Psoas muscle (tissue), 8 donors: Measurements from ENCODE around the gene RAPGEFL1. TPM values are rescaled to one million over a fixed set of nuclear protein-coding genes. Genes with fewer than 3 reads are reported as not detected.

Source experiments
- ATAC-seq, 4 donors: fragments of 200-7000 bp; cut with Tn5 transposase; one replicate each; pipeline ENCODE4 v1.9.1; 2020; ENCODE audit warnings: moderate library complexity in 3 of 4, mild to moderate bottlenecking in 2 of 4
- DNase-seq, 2 donors: peaks; one replicate each; pipeline ENCODE4 v3.0.0-alpha.2; 2020
- H3K27ac ChIP-seq: fragments of 200-600 bp; one replicate; pipeline ENCODE4 v1.8.0; 2022
- H3K27me3 ChIP-seq, 3 donors: fragments of 200-600 bp in 1 of 3; one replicate each; pipeline versions ENCODE4 v1.6.1 to v1.8.0; 2013 to 2022; ENCODE audit warnings: low read length in 2 of 3, mild to moderate bottlenecking in 2 of 3, moderate library complexity in 1 of 3; ENCODE audit not compliant: insufficient read depth in 3 of 3
- H3K36me3 ChIP-seq, 2 donors: fragments of 200-600 bp in 1 of 2; one replicate each; pipeline versions ENCODE4 v1.6.1 to v1.8.0; 2013 to 2022; ENCODE audit warnings: low read depth in 1 of 2, mild to moderate bottlenecking in 1 of 2, moderate library complexity in 1 of 2; ENCODE audit not compliant: insufficient read depth in 1 of 2
- H3K4me1 ChIP-seq: fragments of 200-600 bp; one replicate; pipeline ENCODE4 v1.8.0; 2022
- H3K4me3 ChIP-seq: fragments of 200-600 bp; one replicate; pipeline ENCODE4 v1.8.0; 2022; ENCODE audit warnings: mild to moderate bottlenecking
- H3K9me3 ChIP-seq: fragments of 200-600 bp; one replicate; pipeline ENCODE4 v1.8.0; 2022
- WGBS, 3 donors: extraction: QIAGEN DNeasy Blood & Tissue Kit; methylation state at CpG; one replicate each; pipeline versions ENCODE4 v1.1.6 to v1.1.7; 2013; 5-methylcytosine and 5-hydroxymethylcytosine counted together
- intact Hi-C, 2 donors: fragments of 100-400 bp; cut with DNase I; formaldehyde crosslinking; loops; one replicate each; pipeline versions ENCODE4 v1.11.0 to v1.14.2; 2022
- polyA plus RNA-seq, 3 donors: library from polyadenylated mRNA; stranded (reverse); fragments of 200-250 nt; gene quantifications; one replicate each; pipeline ENCODE4 v1.2.3, GENCODE V29; 2013
- total RNA-seq, 4 donors: library from RNA; stranded (reverse); fragmentation: NEBNext Ultra II Directional in 2 of 4; extraction: Animal tissue kit (Norgen Biotek cat#: 25700) in 2 of 4; gene quantifications; one replicate each; pipeline versions ENCODE4 v1.2.1 to v1.2.4, GENCODE V29; 2021 to 2023
- TF ChIP-seq, protein P1 (sequence below): fragments of 200-600 bp; IDR thresholded peaks from one replicate; pipeline ENCODE4 v1.8.0; 2022; ENCODE audit warnings: antibody characterized with exemption
- donor health status: healthy with polysubstance abuse.
- donor health status: DM: no; HTN: no; CAD: no; lungs with moderate emphysema.
- donor health status: Bipolar disorder and iron deficiency.
- donor health status: healthy.
- donor health status: DM: yes; HTN: yes; CAD: no.
- donor health status: DM: no; HTN: no; CAD: no.
- donor health status: DM: no; HTN: no; CAD: no.
- donor health status: DM: yes; HTN: yes; CAD: no.

The RAPGEFL1 gene
- total and polyA plus RNA-seq, 7 donors, result 1.7 to 5.7 (median 3.5) TPM

DNA sequence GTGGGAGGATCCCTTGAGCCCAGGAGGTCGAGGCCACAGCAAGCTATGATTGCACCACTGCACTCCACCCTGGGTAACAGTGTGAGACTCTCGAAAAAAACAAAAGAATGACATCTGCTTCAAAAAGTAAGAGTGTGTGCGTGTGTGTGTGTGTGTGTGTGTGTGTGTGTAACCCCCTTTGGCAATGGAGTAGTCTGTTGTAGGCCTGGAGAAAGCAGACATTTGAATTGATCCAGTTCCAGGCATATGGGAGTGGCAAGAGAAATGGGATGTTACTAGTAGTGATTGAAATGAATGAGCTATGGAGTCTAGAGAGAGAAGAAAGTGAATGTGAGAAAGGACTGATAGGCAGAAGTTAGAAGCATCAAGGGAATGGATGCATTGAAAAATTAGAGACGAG lies 27.0 kb upstream of the RAPGEFL1 start:
- Histone ChIP-seq H3K4me1 (peaks cover 36% of the 10 kb centered on the region), H3K27me3 (no peaks in the 10 kb centered on the region), H3K36me3 (peaks cover 3 to 89% of the 10 kb centered on the region in 2 donors), H3K4me3 (no peak overlapping the region), H3K9me3 (no peaks in the 10 kb centered on the region), H3K27ac (no peak overlapping the region)
- ATAC-seq, result no peak
- no peak for DNase-seq
- TF ChIP-seq, protein P1, sequence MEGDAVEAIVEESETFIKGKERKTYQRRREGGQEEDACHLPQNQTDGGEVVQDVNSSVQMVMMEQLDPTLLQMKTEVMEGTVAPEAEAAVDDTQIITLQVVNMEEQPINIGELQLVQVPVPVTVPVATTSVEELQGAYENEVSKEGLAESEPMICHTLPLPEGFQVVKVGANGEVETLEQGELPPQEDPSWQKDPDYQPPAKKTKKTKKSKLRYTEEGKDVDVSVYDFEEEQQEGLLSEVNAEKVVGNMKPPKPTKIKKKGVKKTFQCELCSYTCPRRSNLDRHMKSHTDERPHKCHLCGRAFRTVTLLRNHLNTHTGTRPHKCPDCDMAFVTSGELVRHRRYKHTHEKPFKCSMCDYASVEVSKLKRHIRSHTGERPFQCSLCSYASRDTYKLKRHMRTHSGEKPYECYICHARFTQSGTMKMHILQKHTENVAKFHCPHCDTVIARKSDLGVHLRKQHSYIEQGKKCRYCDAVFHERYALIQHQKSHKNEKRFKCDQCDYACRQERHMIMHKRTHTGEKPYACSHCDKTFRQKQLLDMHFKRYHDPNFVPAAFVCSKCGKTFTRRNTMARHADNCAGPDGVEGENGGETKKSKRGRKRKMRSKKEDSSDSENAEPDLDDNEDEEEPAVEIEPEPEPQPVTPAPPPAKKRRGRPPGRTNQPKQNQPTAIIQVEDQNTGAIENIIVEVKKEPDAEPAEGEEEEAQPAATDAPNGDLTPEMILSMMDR, result no peak
- 76 to 82% (median 78%) methylated on average over 4 of the region's 4 CpGs for WGBS, 3 donors
- intact Hi-C loops, result no loop called here

DNA sequence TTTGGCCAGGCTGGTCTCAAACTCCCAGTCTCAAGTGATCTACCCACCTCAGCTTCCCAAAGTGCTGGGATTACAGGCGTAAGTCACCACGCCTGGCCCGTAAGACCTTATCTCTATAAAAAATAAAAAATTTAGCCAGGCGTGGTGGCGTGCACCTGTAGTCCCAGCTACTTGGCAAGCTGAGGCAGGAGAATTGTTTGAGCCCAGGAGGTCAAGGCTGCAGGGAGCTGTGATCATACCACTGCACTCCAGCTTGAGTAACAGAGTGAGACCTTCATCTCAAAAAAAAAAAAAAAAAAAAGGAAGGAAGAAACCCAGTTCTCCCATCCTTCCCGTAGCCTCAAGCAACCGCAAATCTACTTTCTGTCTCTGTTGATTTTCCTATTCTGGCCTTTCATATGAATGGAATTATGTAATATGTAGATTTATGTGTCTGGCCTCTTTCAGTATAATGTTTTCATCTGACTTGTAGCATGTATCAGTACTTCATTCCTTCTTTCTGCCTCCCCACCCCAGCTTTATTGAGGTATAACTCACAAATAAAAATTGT lies 25.8 kb upstream of the RAPGEFL1 start:
- Histone ChIP-seq H3K4me1 (peaks cover 40% of the 10 kb centered on the region), H3K9me3 (no peaks in the 10 kb centered on the region), H3K36me3 (peaks cover 3 to 86% of the 10 kb centered on the region in 2 donors), H3K27ac (no peak overlapping the region), H3K27me3 (no peaks in the 10 kb centered on the region), H3K4me3 (no peak overlapping the region)
- intact Hi-C loops, result no loop called here
- ATAC-seq (no peak), DNase-seq (no peak)
- TF ChIP-seq, protein P1, result no peak
- WGBS, 3 donors, result 67 to 82% (median 67%) methylated on average over 7 of the region's 7 CpGs

DNA sequence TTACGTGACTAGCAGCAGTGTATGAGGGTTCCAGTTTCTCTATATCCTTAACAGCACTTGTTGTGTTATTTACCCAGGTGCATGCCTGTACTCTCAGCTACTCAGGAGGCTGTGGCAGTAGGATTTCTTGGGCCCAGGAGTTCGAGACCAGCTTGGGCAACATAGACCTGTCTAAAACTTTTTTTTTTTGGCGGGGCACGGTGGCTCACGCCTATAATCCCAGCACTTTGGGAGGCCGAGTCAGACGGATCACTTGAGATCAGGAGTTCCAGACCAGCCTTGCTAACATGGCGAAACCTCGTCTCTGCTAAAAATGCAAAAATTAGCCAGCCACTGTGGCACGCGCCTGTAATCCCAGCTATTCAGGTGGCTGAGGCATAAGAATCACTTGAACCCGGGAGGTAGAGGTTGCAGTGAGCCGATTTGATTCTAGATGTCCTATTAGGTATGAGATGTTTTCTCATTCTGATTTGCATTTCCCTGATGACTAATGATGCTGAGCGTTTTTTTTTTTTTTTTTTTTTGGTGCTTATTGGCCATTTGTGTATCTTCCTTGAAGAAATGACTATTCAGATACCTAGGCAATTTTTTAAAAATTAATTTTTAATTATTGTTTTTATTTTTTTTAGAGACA lies 23.6 kb upstream of the RAPGEFL1 start:
- TF ChIP-seq, protein P1, result no peak
- Histone ChIP-seq H3K4me3 (no peak overlapping the region), H3K9me3 (no peaks in the 10 kb centered on the region), H3K36me3 (peaks cover 8 to 67% of the 10 kb centered on the region in 2 donors), H3K4me1 (peaks cover 31% of the 10 kb centered on the region), H3K27ac (peak overlapping the region; percentile 4), H3K27me3 (no peaks in the 10 kb centered on the region)
- ATAC-seq, result no peak
- 81 to 91% (median 84%) methylated on average over 14 of the region's 14 CpGs for WGBS, 3 donors
- intact Hi-C loops, result no loop called here
- DNase-seq, result no peak

DNA sequence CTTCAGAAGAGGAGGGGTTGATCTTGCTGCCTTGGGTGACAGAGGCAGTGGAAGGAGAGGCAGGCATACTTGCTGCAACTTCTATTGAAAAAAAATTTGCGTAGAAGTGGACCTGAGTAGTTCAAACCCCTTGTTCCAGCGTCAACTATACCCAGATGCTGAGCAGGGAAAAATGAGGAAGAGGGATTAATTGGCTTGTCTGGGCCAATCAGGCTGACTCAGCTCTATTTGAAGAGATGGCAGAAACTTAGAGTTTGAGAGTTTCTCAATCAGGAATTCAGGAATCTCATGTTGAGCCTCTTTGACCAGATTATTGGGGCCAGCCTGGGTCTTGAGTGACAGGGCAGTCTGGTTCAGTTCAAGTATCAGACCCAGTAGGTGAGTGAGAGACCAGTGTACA lies 19.3 kb upstream of the RAPGEFL1 start:
- ATAC-seq, result peak in 3 of 4 donors; percentile 31 to 43 (median 42)
- 73 to 93% (median 82%) methylated on average over 2 of the region's 2 CpGs for WGBS, 3 donors
- intact Hi-C loops, result no loop called here
- no peak overlapping the region for H3K4me3 ChIP-seq
- no peaks in the 10 kb centered on the region for H3K9me3 ChIP-seq
- peaks cover 8 to 55% of the 10 kb centered on the region in 2 donors for H3K36me3 ChIP-seq
- no peaks in the 10 kb centered on the region for H3K27me3 ChIP-seq
- peaks cover 30% of the 10 kb centered on the region for H3K4me1 ChIP-seq
- no peak for DNase-seq
- peak overlapping the region; percentile 60 for H3K27ac ChIP-seq
- TF ChIP-seq, protein P1, result no peak
